Peyer's patch (tissue), 4 donors: ENCODE results near the gene ZNF100. TPM values are rescaled to one million over a fixed set of nuclear protein-coding genes. Genes with fewer than 3 reads are reported as not detected.

Experiments
- DNase-seq, 3 donors: peaks; one replicate each; pipeline ENCODE4 v3.0.0-alpha.2; 2017 to 2019
- H3K27ac ChIP-seq, 4 donors: fragments of 200-600 bp; sonication (generic); one replicate each; pipeline ENCODE4 v1.5.1; 2016 to 2019
- H3K27me3 ChIP-seq, 2 donors: fragments of 200-600 bp; sonication (generic); one replicate each; pipeline ENCODE4 v1.5.1; 2019
- H3K36me3 ChIP-seq, 3 donors: fragments of 200-600 bp; sonication (generic); one replicate each; pipeline ENCODE4 v1.5.1; 2016 to 2019
- H3K4me1 ChIP-seq, 4 donors: fragments of 200-600 bp; sonication (generic); one replicate each; pipeline ENCODE4 v1.5.1; 2016 to 2019
- H3K4me3 ChIP-seq, 4 donors: fragments of 200-600 bp; sonication (generic); 1 replicate in 3 of 4; 2 replicates in 1 of 4; pipeline ENCODE4 v1.5.1; 2016 to 2019; ENCODE audit warnings: mild to moderate bottlenecking in 1 of 4
- H3K9me3 ChIP-seq, 4 donors: fragments of 200-600 bp; sonication (generic); one replicate each; pipeline ENCODE4 v1.5.1; 2016 to 2019; ENCODE audit warnings: mild to moderate bottlenecking in 1 of 4
- CTCF ChIP-seq, 6 experiments: fragments of 450-650 bp in 4 of 6; fragments of 200-600 bp in 2 of 6; sonication (generic) in 1 of 6; IDR thresholded peaks; one replicate each; pipeline ENCODE4 v1.5.1; 2017 to 2019; ENCODE audit warnings: antibody characterized with exemption in 6 of 6, mild to moderate bottlenecking in 3 of 6, moderate library complexity in 1 of 6
- POLR2A ChIP-seq, 2 donors: fragments of 450-650 bp; IDR thresholded peaks; one replicate each; pipeline ENCODE4 v1.5.1; 2017; ENCODE audit warnings: antibody characterized with exemption in 2 of 2, mild to moderate bottlenecking in 2 of 2, moderate library complexity in 2 of 2
- total RNA-seq, 4 donors: library from RNA; depleted of rRNA; stranded (reverse); fragments of >200 nt; gene quantifications; one replicate each; pipeline ENCODE4 v1.1.0, GENCODE V29; 2016

Gene ZNF100
- total RNA-seq, 4 donors from 2014 or later, result 5.1 to 16.5 (median 7.2) TPM

GRCh38 chr19:21707065-21707464, 60.3 kb downstream of the ZNF100 start:
- Histone ChIP-seq H3K4me1 (no peaks in the 10 kb centered on the region), H3K27ac (no peak overlapping the region), H3K27me3 (no peaks in the 10 kb centered on the region), H3K9me3 (peaks cover 0 to 3% (median 1%) of the 10 kb centered on the region in 4 donors), H3K36me3 (no peaks in the 10 kb centered on the region), H3K4me3 (no peak overlapping the region)
- TF ChIP-seq CTCF (IDR thresholded peaks at IDR 0.05) (no peak), POLR2A (IDR thresholded peaks at IDR 0.05) (no peak)
- no peak for DNase-seq

GRCh38 chr19:21705393-21705792, 62.0 kb downstream of the ZNF100 start:
- H3K4me1 ChIP-seq, result no peaks in the 10 kb centered on the region
- DNase-seq, result no peak
- H3K27me3 ChIP-seq, result no peaks in the 10 kb centered on the region
- peaks cover 0 to 3% (median 1%) of the 10 kb centered on the region in 4 donors for H3K9me3 ChIP-seq
- H3K36me3 ChIP-seq, result no peaks in the 10 kb centered on the region
- no peak overlapping the region for H3K4me3 ChIP-seq
- H3K27ac ChIP-seq, result no peak overlapping the region
- TF ChIP-seq POLR2A (IDR thresholded peaks at IDR 0.05) (no peak), CTCF (IDR thresholded peaks at IDR 0.05) (no peak)

GRCh38 chr19:21704320-21704719, 63.1 kb downstream of the ZNF100 start:
- Histone ChIP-seq H3K27ac (no peak overlapping the region), H3K4me3 (no peak overlapping the region), H3K36me3 (no peaks in the 10 kb centered on the region), H3K9me3 (peaks cover 0 to 3% (median under 1%) of the 10 kb centered on the region in 4 donors), H3K4me1 (no peaks in the 10 kb centered on the region), H3K27me3 (no peaks in the 10 kb centered on the region)
- no peak for DNase-seq
- TF ChIP-seq POLR2A (IDR thresholded peaks at IDR 0.05) (no peak), CTCF (IDR thresholded peaks at IDR 0.05) (no peak)

GRCh38 chr19:21699197-21699596, 68.2 kb downstream of the ZNF100 start:
- Histone ChIP-seq H3K36me3 (no peaks in the 10 kb centered on the region), H3K4me3 (no peak overlapping the region), H3K27ac (no peak overlapping the region), H3K9me3 (no peaks in the 10 kb centered on the region), H3K27me3 (no peaks in the 10 kb centered on the region), H3K4me1 (no peaks in the 10 kb centered on the region)
- no peak for DNase-seq
- TF ChIP-seq POLR2A (IDR thresholded peaks at IDR 0.05) (no peak), CTCF (IDR thresholded peaks at IDR 0.05) (no peak)

- Histone ChIP-seq H3K27ac (no peak overlapping the region), H3K27me3 (no peaks in the 10 kb centered on the region), H3K9me3 (no peaks in the 10 kb centered on the region), H3K36me3 (no peaks in the 10 kb centered on the region), H3K4me3 (no peak overlapping the region), H3K4me1 (no peaks in the 10 kb centered on the region)
- DNase-seq, result no peak
- TF ChIP-seq CTCF (IDR thresholded peaks at IDR 0.05), result peak in 5 of 6 experiments; percentile 43 to 58 (median 55)
- no peak for TF ChIP-seq POLR2A (IDR thresholded peaks at IDR 0.05)
Observed at GRCh38 chr19:21698215-21698614, 69.2 kb downstream of the ZNF100 start.

GRCh38 chr19:21697698-21698097, 69.7 kb downstream of the ZNF100 start:
- H3K36me3 ChIP-seq, result no peaks in the 10 kb centered on the region
- no peak overlapping the region for H3K27ac ChIP-seq
- no peak overlapping the region for H3K4me3 ChIP-seq
- no peaks in the 10 kb centered on the region for H3K27me3 ChIP-seq
- no peak for DNase-seq
- TF ChIP-seq POLR2A (IDR thresholded peaks at IDR 0.05) (no peak), CTCF (IDR thresholded peaks at IDR 0.05) (no peak)
- no peaks in the 10 kb centered on the region for H3K4me1 ChIP-seq
- no peaks in the 10 kb centered on the region for H3K9me3 ChIP-seq
